Sigmoid colon (tissue), 7 donors: Measurements from ENCODE around the gene MED13L. TPM values are rescaled to one million over a fixed set of nuclear protein-coding genes. Genes with fewer than 3 reads are reported as not detected.
"Not testable (repeated sequence)": the region's sequence is repeated elsewhere in the genome, so short reads cannot be mapped to it uniquely, and the experiment has no call there.

Experiments
- DNase-seq: peaks from one replicate; pipeline ENCODE4 v3.0.0-alpha.2; 2019
- H3K27ac ChIP-seq, 4 donors: fragments of 200-600 bp; sonication (generic); one replicate each; pipeline ENCODE4 v1.5.1; 2016 to 2019; ENCODE audit warnings: mild to moderate bottlenecking in 1 of 4
- H3K27me3 ChIP-seq, 3 donors: fragments of 200-600 bp; sonication (generic); one replicate each; pipeline ENCODE4 v1.5.1; 2019; ENCODE audit warnings: mild to moderate bottlenecking in 1 of 3
- H3K36me3 ChIP-seq, 4 donors: fragments of 200-600 bp; sonication (generic); one replicate each; pipeline ENCODE4 v1.5.1; 2016 to 2019
- H3K4me1 ChIP-seq, 4 donors: fragments of 200-600 bp; sonication (generic); one replicate each; pipeline ENCODE4 v1.5.1; 2017 to 2019
- H3K4me3 ChIP-seq, 4 donors: fragments of 200-600 bp; sonication (generic); one replicate each; pipeline ENCODE4 v1.5.1; 2017 to 2019; ENCODE audit warnings: mild to moderate bottlenecking in 2 of 4, moderate library complexity in 1 of 4
- H3K9me3 ChIP-seq, 4 donors: fragments of 200-600 bp in 3 of 4; sonication (generic) in 3 of 4; one replicate each; pipeline versions ENCODE4 v1.5.1 to v1.6.1; 2013 to 2019
- CTCF ChIP-seq, 4 experiments: fragments of 450-650 bp in 3 of 4; fragments of 200-600 bp in 1 of 4; IDR thresholded peaks; one replicate each; pipeline ENCODE4 v1.5.1; 2016 to 2019; ENCODE audit warnings: antibody characterized with exemption in 4 of 4, mild to moderate bottlenecking in 3 of 4, moderate library complexity in 2 of 4
- EP300 ChIP-seq, 4 donors: sonication (generic); formaldehyde crosslinking; IDR thresholded peaks; one replicate each; pipeline ENCODE4 v1.6.1; 2017; ENCODE audit warnings: antibody characterized with exemption in 4 of 4
- POLR2A ChIP-seq, 2 donors: fragments of 450-650 bp; IDR thresholded peaks; one replicate each; pipeline ENCODE4 v1.6.1; 2016; ENCODE audit warnings: antibody characterized with exemption in 2 of 2, mild to moderate bottlenecking in 2 of 2, moderate library complexity in 2 of 2
- POLR2AphosphoS5 ChIP-seq, 4 donors: sonication (generic); formaldehyde crosslinking; IDR thresholded peaks; one replicate each; pipeline ENCODE4 v1.6.1; 2017; ENCODE audit warnings: antibody characterized with exemption in 4 of 4
- WGBS, 2 donors: extraction: QIAGEN DNeasy Blood & Tissue Kit; methylation state at CpG; one replicate each; pipeline ENCODE4 v1.1.7; 2013; 5-methylcytosine and 5-hydroxymethylcytosine counted together
- intact Hi-C: fragments of 100-400 bp; cut with DNase I; formaldehyde crosslinking; loops from one replicate; pipeline ENCODE4 v1.15.1; 2023
- polyA plus RNA-seq, 3 donors: library from polyadenylated mRNA; stranded (reverse); fragments of 200-250 nt; gene quantifications; one replicate each; pipeline ENCODE4 v1.2.3, GENCODE V29; 2013
- total RNA-seq, 4 donors: library from RNA; depleted of rRNA; stranded (reverse); fragments of >200 nt; gene quantifications; one replicate each; pipeline ENCODE4 v1.1.0, GENCODE V29; 2016
- donor health status: healthy with polysubstance abuse.
- donor health status: Bipolar disorder and iron deficiency.
- donor health status: healthy.

MED13L gene
- total and polyA plus RNA-seq, 7 donors: 12.5 to 246 (median 151) TPM

GRCh38 chr12:116236148-116236731 lies 41.3 kb downstream of the MED13L start:
- H3K27ac ChIP-seq: no peak overlapping the region
- intact Hi-C loops: loop anchor here (1.0 to 5.0 kb wide), 2 partner anchors 221 to 239 kb away; no protein-coding TSS in a partner anchor
- TF ChIP-seq CTCF (IDR thresholded peaks at IDR 0.05): peak; percentile 57 to 72 (median 62)
- TF ChIP-seq POLR2AphosphoS5 (IDR thresholded peaks at IDR 0.05): no peak
- no peak overlapping the region for H3K4me3 ChIP-seq
- no peaks in the 10 kb centered on the region for H3K27me3 ChIP-seq
- 7 to 11% methylated on average over 3 of the region's 3 CpGs for WGBS, 2 donors
- no peaks in the 10 kb centered on the region for H3K36me3 ChIP-seq
- H3K4me1 ChIP-seq: peaks cover 0 to 55% (median 42%) of the 10 kb centered on the region in 4 donors
- no peaks in the 10 kb centered on the region for H3K9me3 ChIP-seq
- no peak for DNase-seq

- intact Hi-C loops, H3K27ac ChIP-seq: not testable (repeated sequence)
Measured at GRCh38 chr12:116234148-116234547, 43.3 kb downstream of the MED13L start.

GRCh38 chr12:116233669-116234068 lies 43.8 kb downstream of the MED13L start:
- no peak overlapping the region for H3K4me3 ChIP-seq
- DNase-seq: no peak
- H3K27me3 ChIP-seq: no peaks in the 10 kb centered on the region
- no peaks in the 10 kb centered on the region for H3K36me3 ChIP-seq
- H3K4me1 ChIP-seq: peaks cover 0 to 55% (median 39%) of the 10 kb centered on the region in 4 donors
- TF ChIP-seq CTCF (IDR thresholded peaks at IDR 0.05) (no peak), POLR2AphosphoS5 (IDR thresholded peaks at IDR 0.05) (no peak), POLR2A (IDR thresholded peaks at IDR 0.05) (no peak), EP300 (IDR thresholded peaks at IDR 0.05) (no peak)
- H3K27ac ChIP-seq: no peak overlapping the region
- intact Hi-C loops: no loop called here
- WGBS, 2 donors: 33 to 68% methylated on average over 3 of the region's 3 CpGs
- H3K9me3 ChIP-seq: no peaks in the 10 kb centered on the region

More at GRCh38 chr12:116234148-116234547, 43.3 kb downstream of the MED13L start:
- peaks cover 0 to 55% (median 40%) of the 10 kb centered on the region in 4 donors for H3K4me1 ChIP-seq
- 94 to 98% methylated on average over 5 of the region's 5 CpGs for WGBS, 2 donors
- H3K4me3 ChIP-seq, DNase-seq, H3K9me3 ChIP-seq, H3K36me3 ChIP-seq, H3K27me3 ChIP-seq: not testable (repeated sequence)

- Histone ChIP-seq H3K4me1 (peaks cover 0 to 21% (median 14%) of the 10 kb centered on the region in 4 donors), H3K36me3 (no peaks in the 10 kb centered on the region), H3K27me3 (no peaks in the 10 kb centered on the region), H3K9me3 (no peaks in the 10 kb centered on the region), H3K27ac (no peak overlapping the region), H3K4me3 (no peak overlapping the region)
- TF ChIP-seq CTCF (IDR thresholded peaks at IDR 0.05): no peak
- intact Hi-C loops: no loop called here
- WGBS, 2 donors: 94 to 95% methylated on average over 3 of the region's 3 CpGs
- DNase-seq: no peak
Measured at GRCh38 chr12:116227811-116228210, 49.7 kb downstream of the MED13L start.

- WGBS, 2 donors: 90% methylated on average over 2 of the region's 2 CpGs
- Histone ChIP-seq H3K36me3 (no peaks in the 10 kb centered on the region), H3K4me1 (peaks cover 0 to 18% (median 10%) of the 10 kb centered on the region in 4 donors), H3K9me3 (no peaks in the 10 kb centered on the region), H3K4me3 (no peak overlapping the region), H3K27ac (no peak overlapping the region), H3K27me3 (no peaks in the 10 kb centered on the region)
- DNase-seq: no peak
- no peak for TF ChIP-seq POLR2A (IDR thresholded peaks at IDR 0.05)
- TF ChIP-seq EP300 (IDR thresholded peaks at IDR 0.05): no peak
- no peak for TF ChIP-seq POLR2AphosphoS5 (IDR thresholded peaks at IDR 0.05)
- TF ChIP-seq CTCF (IDR thresholded peaks at IDR 0.05): no peak
- intact Hi-C loops: no loop called here
Measured at GRCh38 chr12:116226026-116226425, 51.5 kb downstream of the MED13L start.
